Measurements from ENCODE around the gene TRPM1.

Gene TRPM1
- long read RNA-seq, donor 1: 0 reads
- long read RNA-seq, donor 2, partial matches to known transcripts: 0 of 1 reads
- long read RNA-seq, donor 2, other reads (novel, unspliced or antisense): 0 of 1 reads
- long read RNA-seq, donor 3: 0 reads
- long read RNA-seq, donor 4: 0 reads
- long read RNA-seq, donor 5: 0 reads
- long read RNA-seq, donor 6: 0 reads
- long read RNA-seq, donor 7: 0 reads
- long read RNA-seq, donor 8: 0 reads

DNA sequence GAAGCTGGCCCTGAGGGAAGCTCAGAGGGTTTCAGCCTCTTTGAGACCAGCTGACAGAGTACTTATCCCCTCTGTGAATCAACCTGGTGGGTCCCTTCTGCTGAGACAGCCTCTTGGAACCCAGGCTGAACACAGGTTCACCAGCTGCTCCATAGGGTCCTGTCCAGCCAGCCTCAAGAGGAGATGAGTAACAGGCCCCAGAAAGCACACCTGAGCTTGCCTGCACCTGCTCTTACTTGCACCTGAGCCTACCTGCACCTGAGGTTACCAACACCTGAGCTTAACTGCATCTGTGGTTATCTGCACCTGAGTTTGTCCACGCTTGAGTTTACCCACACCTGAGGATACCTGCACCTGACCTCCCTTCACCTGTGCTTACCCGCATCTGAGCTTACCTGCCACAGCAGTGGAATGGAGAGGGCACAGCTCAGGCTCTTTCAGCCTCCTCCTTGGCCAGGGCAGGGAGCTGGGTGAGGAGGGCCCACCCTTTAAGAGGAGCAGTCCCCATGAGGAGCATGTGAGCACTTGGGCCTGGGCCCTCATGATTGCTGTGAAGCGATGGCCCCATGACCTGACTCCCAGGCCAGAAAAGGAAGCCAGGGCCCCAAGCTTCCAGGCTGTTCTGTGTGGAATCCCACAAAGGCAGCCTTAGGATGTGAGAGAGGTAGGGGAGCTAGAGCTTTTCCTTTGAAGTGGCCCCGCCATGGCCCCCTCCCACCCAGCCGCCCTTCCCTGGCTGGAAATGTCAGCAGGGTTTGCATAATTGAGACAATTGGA is at the start of gene TRPM1:
TSS of gene TRPM1 (minus strand) at position 464 of the 777 bp plus-strand sequence. CDS start 20,370 bp downstream, outside the sequence.
- no peak for DNase-seq

DNA sequence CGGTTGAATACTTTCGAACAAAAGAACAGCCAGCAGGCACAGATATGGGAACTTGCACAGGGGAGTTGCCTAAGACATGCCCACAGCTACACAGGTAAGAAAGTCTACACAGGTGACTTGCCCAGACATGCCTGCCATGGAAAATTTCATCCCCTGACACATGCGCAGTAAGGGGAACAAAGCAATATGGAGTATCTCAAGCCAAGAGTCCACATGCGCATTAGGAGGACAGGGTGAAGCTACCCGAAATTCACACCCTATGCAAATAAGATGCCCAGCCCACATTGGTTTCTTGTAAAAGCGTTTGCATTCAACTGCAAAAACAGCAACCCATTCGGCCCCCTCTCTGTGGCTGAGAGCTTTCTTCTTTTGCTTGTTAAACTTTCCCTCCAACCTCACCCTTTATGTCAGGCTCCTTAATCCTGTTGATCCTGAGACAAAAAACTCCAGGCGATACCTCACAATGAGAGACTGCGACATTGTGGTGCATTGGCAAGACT is 49.3 kb upstream of the TRPM1 start:
- no peak for DNase-seq

DNA sequence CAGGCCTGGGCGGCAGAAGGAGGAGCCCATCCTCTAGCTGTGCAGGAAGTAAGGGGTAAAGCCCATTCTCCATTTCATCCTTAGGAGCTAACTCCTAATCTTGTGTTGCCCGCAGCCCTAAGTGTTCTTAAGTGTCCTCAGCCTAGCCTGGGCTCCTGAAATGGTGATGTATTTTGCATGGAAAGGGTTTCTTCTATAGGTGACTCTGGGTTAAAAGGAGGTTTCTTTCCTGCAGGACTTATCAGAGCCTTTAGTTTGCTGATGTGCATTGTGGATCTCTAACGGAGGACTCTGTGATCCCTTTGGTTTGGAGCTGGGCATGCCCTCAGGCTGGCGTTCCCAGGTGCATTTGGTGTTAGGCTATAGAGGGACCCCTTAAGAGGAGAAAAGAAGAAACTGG is 48.5 kb upstream of the TRPM1 start:
- DNase-seq: no peak

GRCh38 chr15:31149088-31149505 is 47.6 kb upstream of the TRPM1 start:
- DNase-seq: no peak

DNA sequence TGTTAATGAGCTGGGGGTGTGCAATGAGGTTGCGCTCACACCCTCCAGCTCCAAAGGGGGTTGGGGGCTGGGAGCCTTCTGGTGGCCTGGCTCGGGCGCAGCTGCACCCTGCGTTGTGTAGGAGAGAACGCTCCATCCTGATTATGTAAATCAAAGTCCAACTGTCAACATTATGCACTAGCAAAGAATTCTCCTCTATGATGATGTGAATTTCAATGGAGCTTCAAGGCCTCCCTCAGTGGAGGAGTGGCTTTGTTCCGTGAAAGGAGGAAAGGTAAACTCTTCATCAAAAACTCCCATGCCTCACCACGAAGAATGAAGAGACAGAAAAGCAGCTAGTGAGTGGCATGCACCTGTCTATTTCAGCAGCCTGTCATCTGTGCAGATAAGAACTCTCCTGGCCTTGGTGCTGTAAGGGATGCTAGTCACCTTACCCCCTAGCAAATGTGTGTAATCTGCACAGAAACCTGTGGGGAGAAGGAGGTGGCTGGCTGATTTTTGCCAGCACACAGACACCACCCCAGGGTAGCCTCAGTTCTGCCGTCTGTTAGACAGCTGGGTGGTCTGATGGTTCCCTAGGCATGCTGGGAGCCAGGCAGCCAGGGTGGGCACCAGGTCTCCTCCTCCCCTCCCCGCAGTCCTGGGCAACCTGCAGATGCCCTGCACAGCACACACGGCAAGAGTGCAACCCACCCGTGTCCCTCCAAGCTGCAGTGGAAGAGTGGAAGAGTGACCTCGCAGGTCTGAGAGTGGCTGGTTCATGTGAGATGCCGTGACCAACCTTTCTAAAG is 47.0 kb upstream of the TRPM1 start:
- no peak for DNase-seq

DNA sequence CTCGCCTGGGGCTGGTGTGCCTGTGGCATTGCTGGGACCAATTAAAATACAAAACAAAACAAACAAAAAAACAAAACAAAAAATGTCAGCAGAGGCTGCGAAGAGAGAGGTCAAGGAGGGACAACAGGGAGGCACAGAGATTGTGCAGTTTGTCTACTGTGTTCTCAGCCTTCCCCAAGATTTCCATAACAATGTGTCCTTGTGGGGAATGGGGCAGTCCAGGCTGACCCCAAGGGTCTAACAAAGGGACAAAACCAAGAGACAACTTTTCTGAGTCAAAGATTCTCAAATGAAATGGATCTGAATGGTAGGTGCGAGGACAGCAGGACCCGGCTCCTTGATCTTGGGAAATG is 46.4 kb upstream of the TRPM1 start:
- no peak for DNase-seq

DNA sequence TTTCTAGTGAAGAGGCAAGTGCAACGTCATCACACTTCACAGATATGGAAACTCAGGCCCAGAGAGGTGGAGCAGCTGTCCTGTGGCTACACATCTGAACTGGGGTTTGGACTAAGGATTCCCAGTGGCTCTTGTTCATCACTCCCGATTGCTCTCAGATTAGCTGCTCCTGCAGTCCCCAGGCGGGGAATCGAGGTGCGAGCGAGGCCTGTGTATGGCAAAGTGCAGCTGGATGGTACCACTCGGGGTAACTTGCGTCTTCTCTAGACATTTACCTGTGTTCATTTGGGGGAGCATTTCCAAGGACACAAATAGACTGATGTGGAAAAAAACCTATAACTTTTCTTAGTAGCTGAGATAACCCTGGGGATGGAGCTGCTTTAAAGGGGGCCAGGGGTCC is 45.9 kb upstream of the TRPM1 start:
- DNase-seq: no peak

DNA sequence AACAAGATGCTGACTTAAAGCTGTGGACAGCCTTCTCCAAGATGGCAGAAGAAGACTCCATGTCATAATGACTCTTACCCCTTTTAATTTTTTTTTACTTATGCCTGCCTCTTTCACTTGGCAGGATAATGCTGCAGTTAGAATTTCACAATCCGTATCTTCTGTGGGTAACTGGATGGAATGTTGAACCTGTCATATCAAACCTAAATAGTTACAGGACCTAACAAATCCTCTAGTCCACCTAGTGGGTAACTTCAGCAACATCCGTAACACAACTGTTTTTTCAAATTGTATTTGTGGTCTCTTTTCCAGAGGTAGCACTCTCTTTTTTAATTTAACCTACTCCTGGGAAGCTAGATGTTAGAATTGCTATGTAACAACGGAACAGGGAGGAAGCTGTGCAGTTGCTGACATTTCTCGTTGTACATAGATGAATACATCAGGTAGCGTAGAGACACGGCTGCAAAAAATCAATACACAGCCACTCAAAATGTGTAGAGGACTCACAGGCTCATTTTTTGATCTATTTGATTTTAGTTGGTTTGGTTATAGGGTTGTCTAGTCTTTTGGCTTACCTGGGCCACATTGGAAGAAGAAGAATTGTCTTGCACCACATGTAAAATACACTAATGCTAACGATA is 43.9 kb upstream of the TRPM1 start:
- no peak for DNase-seq

DNA sequence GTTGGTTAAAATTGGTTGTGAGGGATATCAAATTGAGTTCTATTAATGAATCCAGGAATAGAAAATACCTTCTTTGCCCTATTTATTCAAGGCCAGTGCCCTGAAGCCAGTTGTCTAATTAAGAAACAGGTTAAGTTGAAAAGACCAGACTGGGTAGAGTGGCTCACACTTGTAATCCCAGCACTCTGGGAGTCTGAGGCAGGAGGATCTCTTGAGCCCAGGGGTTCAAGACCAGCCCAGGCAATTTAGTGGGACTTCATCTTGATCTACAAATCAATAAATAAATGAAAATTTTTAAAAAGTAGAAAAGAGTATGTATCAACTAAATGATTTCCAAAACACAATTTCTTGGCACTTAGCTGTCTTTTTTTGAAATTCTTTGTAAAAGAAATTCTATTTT is 40.3 kb upstream of the TRPM1 start:
- no peak for DNase-seq

- no peak for DNase-seq
Observed at GRCh38 chr15:31136607-31137328, 35.2 kb upstream of the TRPM1 start.

GRCh38 chr15:31136016-31136415 is 34.5 kb upstream of the TRPM1 start:
- no peak for DNase-seq

- no peak for DNase-seq
Observed at GRCh38 chr15:31135523-31135922, 34.0 kb upstream of the TRPM1 start.

- no peak for DNase-seq
Observed at GRCh38 chr15:31133890-31134289, 32.4 kb upstream of the TRPM1 start.

DNA sequence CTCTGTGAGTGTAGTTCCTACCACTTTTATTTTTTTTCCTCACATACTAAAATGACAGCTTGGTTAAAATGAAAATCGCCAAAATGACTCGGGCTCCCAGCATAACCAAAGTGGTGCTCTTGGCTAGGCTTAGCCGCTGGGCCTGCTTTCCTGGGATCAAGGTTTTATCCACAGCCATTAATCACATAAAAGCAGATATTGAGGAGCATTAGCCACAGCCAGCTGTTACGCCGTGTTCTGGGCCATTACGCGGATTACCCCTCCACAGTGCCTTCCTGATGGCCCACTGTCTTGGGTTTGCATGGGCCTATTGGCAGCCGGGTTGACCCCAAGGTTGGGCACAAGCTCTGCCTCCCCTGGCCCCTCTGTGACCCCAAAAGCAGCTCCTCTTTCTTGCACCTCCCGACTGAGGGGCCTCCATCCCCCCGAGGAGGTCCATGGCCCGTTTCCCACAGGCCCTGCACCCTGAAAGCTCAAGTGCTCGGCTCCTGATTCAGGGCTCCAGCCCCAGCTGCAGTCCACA is 30.4 kb upstream of the TRPM1 start:
- no peak for DNase-seq

DNA sequence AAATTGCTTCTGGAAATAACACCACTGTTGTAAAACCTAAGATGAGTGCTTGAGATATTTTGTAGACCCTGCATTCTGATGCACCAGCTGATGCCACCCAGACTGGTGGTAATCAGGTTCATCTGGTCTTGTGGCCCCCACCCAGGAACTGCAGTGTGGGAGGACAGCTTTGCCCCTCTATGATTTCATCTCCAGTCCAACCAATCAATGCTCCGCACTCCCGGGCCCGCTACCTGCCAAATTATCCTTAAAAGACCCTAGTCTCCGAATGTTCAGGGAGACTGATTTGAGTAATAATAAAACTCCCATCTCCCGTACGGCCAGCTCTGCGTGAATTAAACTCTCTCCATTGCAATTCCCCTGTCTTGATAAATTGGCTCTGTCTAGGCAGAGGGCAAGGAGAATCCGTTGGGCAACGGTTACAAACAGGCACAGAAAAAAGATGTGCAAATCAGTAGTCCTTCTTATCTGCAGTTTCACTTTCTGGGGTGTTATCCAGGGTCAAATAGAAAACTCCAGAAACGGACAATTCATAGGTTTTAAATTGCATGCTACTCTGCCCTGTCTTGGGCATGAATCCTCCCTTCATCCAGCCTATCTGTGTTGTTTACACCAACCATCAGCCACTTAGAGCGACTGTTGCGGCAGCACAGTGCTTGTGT is 29.2 kb upstream of the TRPM1 start:
- no peak for DNase-seq

DNA sequence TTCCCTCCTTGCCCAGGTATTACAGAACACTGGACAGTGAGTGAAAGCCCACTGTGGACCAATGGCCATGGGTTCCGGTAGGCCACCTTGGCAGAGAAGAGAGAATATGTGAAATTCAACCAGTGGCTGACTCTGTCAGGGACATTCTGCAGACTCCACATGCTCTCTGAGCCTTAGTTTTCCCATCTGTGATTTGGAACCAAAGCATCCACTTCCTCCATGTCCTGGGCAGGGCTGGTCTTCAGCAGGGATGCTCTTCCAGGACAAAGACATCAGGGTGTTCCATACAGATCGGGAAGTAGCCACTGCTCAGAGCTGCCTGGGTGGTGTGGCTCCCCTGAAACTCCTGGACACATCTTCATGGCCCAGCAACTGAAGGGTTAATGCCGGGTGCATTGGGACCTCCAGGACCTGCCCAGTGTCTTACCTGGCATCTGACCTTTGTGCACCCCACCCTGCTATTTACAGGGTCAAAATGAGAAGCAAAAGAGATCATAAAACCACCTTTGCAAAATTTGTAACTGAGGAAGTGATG is 28.3 kb upstream of the TRPM1 start:
- DNase-seq: no peak

- peak; percentile 51 for DNase-seq
Observed at GRCh38 chr15:31128919-31129768, 27.6 kb upstream of the TRPM1 start.

DNA sequence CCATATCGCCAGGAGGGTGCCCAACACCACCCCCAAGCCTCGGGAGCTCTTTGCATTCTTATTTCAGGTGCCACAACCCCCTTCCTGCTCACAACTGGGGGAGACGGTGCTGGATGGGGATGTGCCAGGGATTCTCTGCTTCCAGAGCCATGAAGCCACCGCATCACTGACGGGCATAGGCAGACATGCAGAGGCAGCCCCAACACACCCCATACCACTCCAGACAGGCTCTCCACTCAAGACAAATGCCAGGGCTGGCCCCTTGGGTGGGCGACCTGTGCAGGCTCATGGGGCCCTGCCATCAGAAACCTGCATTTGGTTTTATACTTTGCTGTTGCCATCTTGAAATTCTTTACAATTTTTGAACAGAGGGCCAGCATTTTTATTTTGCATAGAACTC is 27.0 kb upstream of the TRPM1 start:
- no peak for DNase-seq

- no peak for DNase-seq
Observed at GRCh38 chr15:31127596-31128261, 26.2 kb upstream of the TRPM1 start.
